Panc1 (cell line): ENCODE measurements around the gene ELAVL1.

ENCODE experiments used
- CTCF ChIP-seq: fragments of 450-650 bp; IDR thresholded peaks from 2 replicates; pipeline ENCODE4 v1.5.1; 2017; ENCODE audit warnings: mild to moderate bottlenecking
- POLR2AphosphoS5 ChIP-seq: IDR thresholded peaks from 2 replicates; pipeline ENCODE4 v1.6.1; 2012; ENCODE audit warnings: mild to moderate bottlenecking, low read depth, low read length, moderate library complexity
- REST ChIP-seq, 2 experiments: IDR thresholded peaks; 2 replicates each; pipeline ENCODE4 v1.6.1; 2011 to 2012; ENCODE audit warnings: low read depth in 2 of 2, control low read depth in 1 of 2, low read length in 1 of 2, mild to moderate bottlenecking in 1 of 2, moderate library complexity in 1 of 2; ENCODE audit not compliant: insufficient read depth in 1 of 2
- SIN3A ChIP-seq: IDR thresholded peaks from 2 replicates; pipeline ENCODE4 v1.6.1; 2012; ENCODE audit warnings: low read depth, mild to moderate bottlenecking, low read length, moderate library complexity, borderline replicate concordance; ENCODE audit not compliant: insufficient read depth
- TCF7L2 ChIP-seq: IDR thresholded peaks from 2 replicates; pipeline ENCODE4 v1.6.1; 2011; ENCODE audit warnings: mild to moderate bottlenecking, low read depth, low read length, inconsistent platforms

- TF ChIP-seq POLR2AphosphoS5 (no peak), CTCF (no peak), TCF7L2 (no peak), REST (IDR thresholded peaks at IDR 0.05; ENCODE audit: insufficient read depth in 1 of 2, low read depth in 2 of 2, low read length in 1 of 2) (no peak), SIN3A (no peak)
Measured at GRCh38 chr19:8036434-8037099, 31.1 kb upstream of the ELAVL1 start.
